KMS-11 (cell line): ENCODE measurements around the gene CAVIN4.

Experiments
- H2AFZ ChIP-seq: fragments of 200-600 bp; sonication (generic); 2 replicates; pipeline ENCODE4 v1.6.1; 2016; ENCODE audit warnings: antibody characterized with exemption, mixed run types, low read depth
- H3K27ac ChIP-seq: fragments of 200-600 bp; sonication (generic); 2 replicates; pipeline ENCODE4 v1.6.1; 2016; ENCODE audit warnings: mild to moderate bottlenecking, mixed run types
- H3K27me3 ChIP-seq: fragments of 200-600 bp; sonication (generic); 2 replicates; pipeline ENCODE4 v1.6.1; 2017; ENCODE audit warnings: mild to moderate bottlenecking, low read depth, mixed run types, moderate library complexity; ENCODE audit not compliant: insufficient read depth
- H3K36me3 ChIP-seq: fragments of 200-600 bp; sonication (generic); 2 replicates; pipeline ENCODE4 v1.6.1; 2017; ENCODE audit warnings: mild to moderate bottlenecking, mixed run types; ENCODE audit not compliant: insufficient read depth
- H3K4me1 ChIP-seq: fragments of 200-600 bp; sonication (generic); 2 replicates; pipeline ENCODE4 v1.6.1; 2016; ENCODE audit warnings: mild to moderate bottlenecking, low read depth, mixed run types; ENCODE audit not compliant: poor library complexity, severe bottlenecking
- H3K4me2 ChIP-seq: fragments of 200-600 bp; sonication (generic); 2 replicates; pipeline ENCODE4 v1.7.0; 2016; ENCODE audit warnings: mild to moderate bottlenecking, mixed run types
- H3K4me3 ChIP-seq: fragments of 200-600 bp; sonication (generic); IDR thresholded peaks from 2 replicates; pipeline ENCODE4 v1.6.1; 2017; ENCODE audit warnings: low read depth, low read length, mixed read lengths; ENCODE audit not compliant: insufficient read depth
- H3K79me2 ChIP-seq: fragments of 200-600 bp; sonication (generic); 2 replicates; pipeline ENCODE4 v1.6.1; 2016; ENCODE audit warnings: low read depth, mixed run types; ENCODE audit not compliant: insufficient read depth
- H3K9ac ChIP-seq: fragments of 200-600 bp; sonication (generic); 2 replicates; pipeline ENCODE4 v1.6.1; 2016; ENCODE audit warnings: mild to moderate bottlenecking, mixed run types
- H4K20me1 ChIP-seq: fragments of 200-600 bp; sonication (generic); 2 replicates; pipeline ENCODE4 v1.6.1; 2016; ENCODE audit warnings: mild to moderate bottlenecking, mixed run types; ENCODE audit not compliant: insufficient read depth
- TF ChIP-seq, protein P1 (sequence below): fragments of 200-600 bp; sonication (generic); conservative IDR thresholded peaks from 2 replicates; pipeline ENCODE4 v1.6.1; 2017; ENCODE audit warnings: low read depth, mild to moderate bottlenecking, antibody characterized with exemption, low read length, moderate library complexity, mixed read lengths

Gene CAVIN4

DNA sequence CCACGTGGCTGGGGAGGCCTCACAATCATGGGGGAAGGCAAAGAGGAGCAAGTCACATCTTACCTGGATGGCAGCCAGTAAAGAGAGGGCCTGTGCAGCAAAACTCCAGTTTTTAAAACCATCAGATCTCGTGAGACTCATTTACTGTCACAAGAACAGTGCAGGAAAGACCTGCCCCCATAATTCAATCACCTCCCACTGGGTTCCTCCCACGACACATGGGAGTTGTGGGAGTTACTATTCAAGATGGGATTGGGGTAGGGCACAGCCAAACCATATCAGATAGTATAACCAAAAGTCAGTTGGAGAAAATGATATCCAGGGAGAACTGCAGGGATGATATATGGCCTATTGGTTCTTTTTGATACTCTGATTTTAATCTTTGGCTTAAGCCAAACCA lies 10.0 kb upstream of the CAVIN4 start:
- H3K4me2 ChIP-seq, result no peak overlapping the region
- H3K4me1 ChIP-seq, result no peaks in the 10 kb centered on the region
- no peak overlapping the region for H3K27ac ChIP-seq
- H3K79me2 ChIP-seq, result no peaks in the 10 kb centered on the region
- H2AFZ ChIP-seq, result no peak overlapping the region
- TF ChIP-seq, protein P1, sequence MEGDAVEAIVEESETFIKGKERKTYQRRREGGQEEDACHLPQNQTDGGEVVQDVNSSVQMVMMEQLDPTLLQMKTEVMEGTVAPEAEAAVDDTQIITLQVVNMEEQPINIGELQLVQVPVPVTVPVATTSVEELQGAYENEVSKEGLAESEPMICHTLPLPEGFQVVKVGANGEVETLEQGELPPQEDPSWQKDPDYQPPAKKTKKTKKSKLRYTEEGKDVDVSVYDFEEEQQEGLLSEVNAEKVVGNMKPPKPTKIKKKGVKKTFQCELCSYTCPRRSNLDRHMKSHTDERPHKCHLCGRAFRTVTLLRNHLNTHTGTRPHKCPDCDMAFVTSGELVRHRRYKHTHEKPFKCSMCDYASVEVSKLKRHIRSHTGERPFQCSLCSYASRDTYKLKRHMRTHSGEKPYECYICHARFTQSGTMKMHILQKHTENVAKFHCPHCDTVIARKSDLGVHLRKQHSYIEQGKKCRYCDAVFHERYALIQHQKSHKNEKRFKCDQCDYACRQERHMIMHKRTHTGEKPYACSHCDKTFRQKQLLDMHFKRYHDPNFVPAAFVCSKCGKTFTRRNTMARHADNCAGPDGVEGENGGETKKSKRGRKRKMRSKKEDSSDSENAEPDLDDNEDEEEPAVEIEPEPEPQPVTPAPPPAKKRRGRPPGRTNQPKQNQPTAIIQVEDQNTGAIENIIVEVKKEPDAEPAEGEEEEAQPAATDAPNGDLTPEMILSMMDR, result no peak
- no peaks in the 10 kb centered on the region for H3K27me3 ChIP-seq
- no peaks in the 10 kb centered on the region for H4K20me1 ChIP-seq
- no peak overlapping the region for H3K4me3 ChIP-seq
- H3K36me3 ChIP-seq, result no peaks in the 10 kb centered on the region
- H3K9ac ChIP-seq, result no peak overlapping the region

DNA sequence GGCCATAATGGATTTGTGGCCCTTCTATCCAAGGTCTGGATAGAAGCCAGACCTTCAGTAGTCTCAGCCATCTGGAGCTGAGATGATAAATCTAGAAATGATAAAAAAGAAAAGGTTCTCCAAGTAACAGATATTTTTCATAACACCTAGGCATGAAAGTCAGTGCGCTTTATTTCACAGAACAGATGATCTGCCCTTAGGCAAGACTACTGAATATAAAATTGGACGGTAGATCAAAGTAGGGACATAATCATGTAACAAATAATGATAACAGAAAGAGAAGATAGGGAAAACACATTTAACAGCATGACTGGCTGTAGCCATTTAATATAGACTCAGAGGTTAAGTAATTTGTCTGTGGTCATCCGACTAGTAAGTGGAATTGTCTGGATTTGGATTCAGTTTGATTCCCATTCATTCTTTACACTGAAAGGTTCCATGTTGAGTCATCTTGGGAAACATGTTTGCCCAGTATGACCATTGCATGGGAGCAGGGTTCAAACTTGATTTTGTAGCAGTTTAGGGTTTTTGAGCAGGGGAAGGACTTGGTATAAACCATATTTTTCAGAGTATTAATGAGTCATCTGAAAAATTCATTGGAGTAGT lies 4.1 kb upstream of the CAVIN4 start:
- Histone ChIP-seq H2AFZ (no peak overlapping the region), H3K4me3 (no peak overlapping the region), H3K9ac (no peak overlapping the region), H3K4me2 (no peak overlapping the region), H4K20me1 (no peaks in the 10 kb centered on the region), H3K4me1 (no peaks in the 10 kb centered on the region), H3K27me3 (no peaks in the 10 kb centered on the region), H3K36me3 (no peaks in the 10 kb centered on the region), H3K79me2 (no peaks in the 10 kb centered on the region), H3K27ac (no peak overlapping the region)
- TF ChIP-seq, protein P1, result no peak

DNA sequence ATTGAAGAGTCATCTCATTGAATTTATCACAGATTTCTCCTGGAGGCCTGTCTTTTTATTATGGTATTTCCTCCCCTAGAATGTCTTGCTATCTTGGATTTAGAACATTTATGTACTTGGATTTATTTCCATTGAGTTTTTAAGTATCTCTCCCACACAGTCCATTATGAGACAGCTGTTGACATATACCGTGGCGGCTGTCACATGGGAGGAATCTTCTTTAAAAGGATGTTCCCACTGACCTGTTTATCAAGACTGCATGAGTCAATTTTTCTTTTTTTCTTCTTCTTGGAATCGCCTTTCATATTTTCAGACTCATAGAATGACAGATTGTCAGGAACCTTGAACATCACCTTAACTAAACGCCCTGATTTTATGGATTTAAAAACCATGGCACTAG lies 2.9 kb upstream of the CAVIN4 start:
- no peaks in the 10 kb centered on the region for H3K4me1 ChIP-seq
- no peaks in the 10 kb centered on the region for H4K20me1 ChIP-seq
- no peak overlapping the region for H3K9ac ChIP-seq
- H3K4me2 ChIP-seq, result no peak overlapping the region
- no peak overlapping the region for H2AFZ ChIP-seq
- no peaks in the 10 kb centered on the region for H3K36me3 ChIP-seq
- H3K4me3 ChIP-seq, result no peak overlapping the region
- H3K27ac ChIP-seq, result no peak overlapping the region
- H3K79me2 ChIP-seq, result no peaks in the 10 kb centered on the region
- TF ChIP-seq, protein P1, result no peak
- H3K27me3 ChIP-seq, result no peaks in the 10 kb centered on the region

DNA sequence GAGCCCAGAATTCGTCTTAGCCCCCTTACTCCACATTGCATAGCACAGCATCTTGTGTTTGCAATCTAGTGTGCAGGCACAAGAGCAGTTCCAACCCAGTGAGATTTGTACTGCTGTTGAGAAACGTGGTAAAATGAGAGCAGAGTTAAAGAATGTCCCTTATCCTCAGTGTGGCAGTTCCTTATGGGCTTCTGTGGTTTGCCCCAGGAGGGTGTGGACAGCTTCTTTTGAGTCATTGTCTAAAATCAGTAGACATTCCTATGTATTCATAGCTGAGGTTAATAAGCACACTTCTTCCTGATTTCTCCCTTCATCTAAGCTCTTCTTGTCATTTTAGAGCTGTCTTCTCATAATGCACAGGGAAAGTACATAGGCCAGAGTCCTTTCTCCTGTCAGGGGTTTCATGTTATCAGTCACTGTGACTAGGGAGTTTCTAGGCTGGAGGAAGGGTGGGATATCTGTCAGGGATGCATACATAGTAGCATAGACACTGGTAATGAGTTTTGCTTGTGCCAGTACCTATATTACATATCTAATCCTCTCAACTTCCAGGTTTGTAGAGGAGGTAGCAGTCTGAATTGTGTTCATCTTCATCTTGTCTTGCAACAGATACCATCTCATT lies 2.0 kb upstream of the CAVIN4 start:
- H3K4me2 ChIP-seq, result no peak overlapping the region
- H3K4me1 ChIP-seq, result peaks cover 7% of the 10 kb centered on the region
- H4K20me1 ChIP-seq, result no peaks in the 10 kb centered on the region
- H3K9ac ChIP-seq, result no peak overlapping the region
- H3K36me3 ChIP-seq, result no peaks in the 10 kb centered on the region
- no peak overlapping the region for H3K27ac ChIP-seq
- no peak overlapping the region for H2AFZ ChIP-seq
- H3K4me3 ChIP-seq, result no peak overlapping the region
- TF ChIP-seq, protein P1, result no peak
- no peaks in the 10 kb centered on the region for H3K27me3 ChIP-seq
- H3K79me2 ChIP-seq, result no peaks in the 10 kb centered on the region
